IMR-90 (cell line): ENCODE measurements around the gene EPAS1. TPM values are rescaled to one million over a fixed set of nuclear protein-coding genes. Genes with fewer than 3 reads are reported as not detected.

ENCODE experiments used
- ATAC-seq: fragments of 200-7000 bp; cut with Tn5 transposase; 2 replicates; pipeline ENCODE4 v1.9.1; 2020; ENCODE audit warnings: low read depth, mild to moderate bottlenecking, moderate library complexity
- BruUV-seq: library from RNA; stranded (reverse); fragments of 400-500 nt; replicated peaks from 2 replicates; lab custom pipeline; 2021; lab: Mats Ljungman, UMichigan
- CTCF ChIA-PET: fragments of 300-600 bp; formaldehyde crosslinking; extraction: SDS; loops from one replicate; lab custom pipeline; 2021; ENCODE audit warnings: antibody characterized with exemption; lab: Yijun Ruan, JAX
- POLR2A ChIA-PET: fragments of 300-600 bp; sonication (Branson Sonifier 250); formaldehyde crosslinking; loops from one replicate; lab custom pipeline; 2022; ENCODE audit warnings: antibody characterized with exemption; ENCODE audit not compliant: unreplicated experiment; lab: Charles Lee
- DNase-seq: peaks from one replicate; pipeline ENCODE4 v3.0.0; 2013
- H2AFZ ChIP-seq: replicated peaks from 2 replicates; pipeline ENCODE3; 2013; ENCODE audit warnings: low read length, mild to moderate bottlenecking; ENCODE audit not compliant: poor library complexity
- H2AK5ac ChIP-seq: 2 replicates; pipeline ENCODE4 v1.6.1; 2013; ENCODE audit warnings: low read depth, low read length, inconsistent platforms
- H2AK9ac ChIP-seq: replicated peaks from 2 replicates; pipeline ENCODE3; 2013; ENCODE audit warnings: mild to moderate bottlenecking, low read depth, low read length, moderate library complexity; ENCODE audit not compliant: poor library complexity
- H2BK120ac ChIP-seq: 2 replicates; pipeline ENCODE4 v1.6.1; 2013; ENCODE audit warnings: low read depth, low read length, inconsistent platforms
- H2BK15ac ChIP-seq: 3 replicates; pipeline ENCODE4 v1.6.1; 2013; ENCODE audit warnings: low read depth, low read length, inconsistent platforms
- H2BK20ac ChIP-seq: 2 replicates; pipeline ENCODE4 v1.6.1; 2013; ENCODE audit warnings: low read depth, mild to moderate bottlenecking, inconsistent platforms, low read length, moderate library complexity
- H2BK5ac ChIP-seq: 2 replicates; pipeline ENCODE4 v1.6.1; 2013; ENCODE audit warnings: mild to moderate bottlenecking, low read depth, low read length, inconsistent platforms; ENCODE audit not compliant: poor library complexity, severe bottlenecking
- H3K14ac ChIP-seq: replicated peaks from 2 replicates; pipeline ENCODE4 v1.6.1; 2013; ENCODE audit warnings: low read depth, low read length, inconsistent platforms
- H3K18ac ChIP-seq: 2 replicates; pipeline ENCODE4 v1.6.1; 2013; ENCODE audit warnings: low read depth, low read length, control low read depth
- H3K23ac ChIP-seq: 2 replicates; pipeline ENCODE4 v1.6.1; 2013; ENCODE audit warnings: low read depth, low read length, inconsistent platforms
- H3K27ac ChIP-seq: 2 replicates; pipeline ENCODE4 v1.5.1; 2013; ENCODE audit warnings: mild to moderate bottlenecking, control low read depth, low read length; ENCODE audit not compliant: insufficient read depth
- H3K27me3 ChIP-seq: 2 replicates; pipeline ENCODE4 v1.6.1; 2013; ENCODE audit warnings: low read length; ENCODE audit not compliant: control insufficient read depth, insufficient read depth
- H3K36me3 ChIP-seq: 2 replicates; pipeline ENCODE4 v1.6.1; 2013; ENCODE audit warnings: low read length, mixed read lengths; ENCODE audit not compliant: control insufficient read depth, insufficient read depth
- H3K4ac ChIP-seq: 2 replicates; pipeline ENCODE4 v1.6.1; 2013; ENCODE audit warnings: low read depth, low read length, inconsistent platforms
- H3K4me1 ChIP-seq: 2 replicates; pipeline ENCODE4 v1.6.1; 2013; ENCODE audit warnings: low read length, mixed read lengths; ENCODE audit not compliant: control insufficient read depth, insufficient read depth
- H3K4me2 ChIP-seq: 2 replicates; pipeline ENCODE4 v1.6.1; 2013; ENCODE audit warnings: low read depth, mild to moderate bottlenecking, control low read depth, low read length, moderate library complexity
- H3K4me3 ChIP-seq: 2 replicates; pipeline ENCODE4 v1.5.1; 2013; ENCODE audit warnings: low read depth, mild to moderate bottlenecking, control low read depth, low read length, moderate library complexity; ENCODE audit not compliant: insufficient read depth
- H3K56ac ChIP-seq: 2 replicates; pipeline ENCODE4 v1.6.1; 2013; ENCODE audit warnings: low read length, inconsistent platforms; ENCODE audit not compliant: insufficient read depth; ENCODE audit errors: extremely low read depth
- H3K79me1 ChIP-seq, 2 experiments: 2 replicates each; pipeline ENCODE4 v1.6.1; 2013; ENCODE audit warnings: low read length in 2 of 2, inconsistent platforms in 1 of 2, low read depth in 1 of 2
- H3K9ac ChIP-seq: 2 replicates; pipeline ENCODE4 v1.6.1; 2013; ENCODE audit warnings: low read depth, low read length, control low read depth
- H3K9me1 ChIP-seq: 2 replicates; pipeline ENCODE4 v1.6.1; 2013; ENCODE audit warnings: low read length, inconsistent platforms; ENCODE audit not compliant: insufficient read depth
- H3K9me3 ChIP-seq: 2 replicates; pipeline ENCODE4 v1.6.1; 2013; ENCODE audit warnings: low read length; ENCODE audit not compliant: control insufficient read depth, insufficient read depth
- H4K20me1 ChIP-seq: 2 replicates; pipeline ENCODE4 v1.6.1; 2013; ENCODE audit warnings: low read length, inconsistent platforms; ENCODE audit not compliant: insufficient read depth
- H4K5ac ChIP-seq: 2 replicates; pipeline ENCODE4 v1.6.1; 2013; ENCODE audit warnings: mild to moderate bottlenecking, low read depth, low read length, control low read depth
- H4K8ac ChIP-seq, 2 experiments: 2 replicates each; pipeline ENCODE4 v1.6.1; 2013; ENCODE audit warnings: low read depth in 2 of 2, low read length in 2 of 2, control low read depth in 1 of 2, inconsistent platforms in 1 of 2
- H4K91ac ChIP-seq: 2 replicates; pipeline ENCODE4 v1.6.1; 2013; ENCODE audit warnings: low read depth, low read length, inconsistent platforms; ENCODE audit not compliant: insufficient read depth
- CEBPB ChIP-seq: IDR thresholded peaks from 2 replicates; pipeline ENCODE4 v1.6.1; 2012; ENCODE audit warnings: low read depth, low read length, improper control_type of control experiment
- CTCF ChIP-seq: conservative IDR thresholded peaks from 2 replicates; pipeline ENCODE4 v1.5.1; 2012; ENCODE audit warnings: mild to moderate bottlenecking, low read depth, low read length, improper control_type of control experiment
- FOS ChIP-seq: fragments of 150-350 bp; IDR thresholded peaks from 2 replicates; pipeline ENCODE4 v1.6.1; 2016; ENCODE audit warnings: low read depth, low read length
- MAFK ChIP-seq: IDR thresholded peaks from 2 replicates; pipeline ENCODE4 v1.6.1; 2012; ENCODE audit warnings: low read depth, low read length, improper control_type of control experiment
- MAZ ChIP-seq: IDR thresholded peaks from 2 replicates; pipeline ENCODE4 v1.6.1; 2012; ENCODE audit warnings: low read depth, mild to moderate bottlenecking, low read length, improper control_type of control experiment, moderate library complexity, borderline replicate concordance
- POLR2A ChIP-seq: IDR thresholded peaks from 2 replicates; pipeline ENCODE4 v1.6.1; 2012; ENCODE audit warnings: mild to moderate bottlenecking, low read depth, low read length
- RAD21 ChIP-seq: IDR thresholded peaks from 2 replicates; pipeline ENCODE4 v1.6.1; 2012; ENCODE audit warnings: low read length, improper control_type of control experiment
- SMC3 ChIP-seq: fragments of 150-350 bp; IDR thresholded peaks from 2 replicates; pipeline ENCODE4 v1.6.1; 2016; ENCODE audit warnings: low read depth, mild to moderate bottlenecking, antibody characterized with exemption, low read length, moderate library complexity
- WGBS, 2 experiments: methylation state at CpG; one replicate each; pipeline versions ENCODE4 v1.1.5 to v1.1.7; 2013; ENCODE audit warnings: missing lambda C conversion rate in 2 of 2; ENCODE audit not compliant: insufficient read length in 1 of 2; ENCODE audit errors: extremely low coverage in 2 of 2; 5-methylcytosine and 5-hydroxymethylcytosine counted together
- dilution Hi-C: fragments of 300-500 bp; cut with HindIII; formaldehyde crosslinking; loops from one replicate; pipeline ENCODE4 v1.14.3; 2018; ENCODE audit warnings: low sequenced_read_pairs; ENCODE audit not compliant: unreplicated experiment
- in situ Hi-C: fragments of 300-500 bp; cut with MboI; formaldehyde crosslinking; loops from 3 replicates; pipeline ENCODE4 v1.14.3; 2019; ENCODE audit warnings: low sequenced_read_pairs, inconsistent platforms, mixed read lengths
- intact Hi-C: fragments of 100-400 bp; cut with micrococcal nuclease; formaldehyde crosslinking; loops from 2 replicates; pipeline ENCODE4 v1.10.0; 2022
- polyA plus RNA-seq, 3 experiments: library from polyadenylated mRNA; depleted of rRNA; stranded (reverse); fragments of >200 nt; gene quantifications; 2 replicates each; pipeline ENCODE4 v1.2.3, GENCODE V29; 2012; ENCODE audit warnings: low replicate concordance in 1 of 3
- total RNA-seq: library from RNA; depleted of rRNA; stranded (reverse); fragments of >200 nt; gene quantifications from 2 replicates; pipeline ENCODE4 v1.2.3, GENCODE V29; 2012
- TF ChIP-seq, protein P1 (sequence below): fragments of 150-350 bp; IDR thresholded peaks from 2 replicates; pipeline ENCODE4 v1.6.1; 2017; ENCODE audit warnings: mild to moderate bottlenecking, antibody characterized with exemption, low read length, low read depth

The EPAS1 gene
- total and polyA plus RNA-seq, 2 of the 4 experiments (the other 2 are of a cell fraction) = 40.7 to 120 TPM

DNA sequence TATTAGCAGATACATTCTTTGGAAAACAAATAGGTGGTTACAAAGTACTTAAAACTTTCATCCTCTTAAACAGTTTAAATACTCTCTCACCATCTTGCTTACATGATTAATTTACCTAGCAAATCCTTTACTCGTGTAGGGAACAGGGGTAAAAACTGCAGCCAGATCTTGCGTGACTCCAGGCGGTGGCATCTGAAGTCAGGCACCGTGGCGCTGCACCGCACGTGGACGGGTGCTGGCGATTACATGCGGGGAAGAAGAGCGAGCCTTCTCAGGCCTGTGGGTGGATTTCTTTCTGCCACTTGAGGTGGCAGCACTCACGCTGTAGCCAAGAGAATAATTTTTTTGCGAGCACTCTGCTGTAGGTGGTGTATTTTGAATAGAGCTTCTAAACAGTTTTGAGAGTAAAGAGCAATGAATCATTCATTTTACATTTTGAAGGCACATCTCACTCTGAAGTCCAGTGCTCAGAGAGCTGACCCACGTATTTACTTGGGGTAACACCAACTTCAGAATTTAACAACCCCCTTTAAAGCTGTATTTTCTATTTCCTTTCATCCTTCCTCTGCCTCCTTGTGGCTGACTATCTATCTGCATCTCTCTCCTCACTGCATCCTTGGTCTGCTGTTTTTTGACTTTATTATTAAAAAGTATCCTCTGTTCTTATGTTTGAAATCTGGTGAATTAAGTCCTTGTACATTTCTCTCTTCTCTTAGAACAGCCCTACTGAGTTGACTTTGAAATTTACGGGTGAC is 68.9 kb downstream of the EPAS1 start:
- no TSS peak for BruUV-seq
- DNase-seq (peak; percentile 27), ATAC-seq (peak; percentile 5; the same call in 1 of the 2 replicates)
- Histone ChIP-seq H4K91ac (no peak overlapping the region), H3K27ac (no peak overlapping the region; the same call in 1 of the 2 replicates), H3K36me3 (peaks cover 57% of the 10 kb centered on the region), H3K79me1 (peaks cover 25 to 80% of the 10 kb centered on the region in 2 experiments), H3K9me1 (peaks cover 26% of the 10 kb centered on the region), H3K14ac (no peak overlapping the region), H2AK9ac (no peak overlapping the region), H2BK120ac (no peak overlapping the region), H3K4me3 (no peak overlapping the region), H3K4ac (no peak overlapping the region), H2AFZ (no peak overlapping the region), H4K8ac (no peak overlapping the region), H2BK20ac (no peak overlapping the region), H2BK15ac (no peak overlapping the region), H2AK5ac (no peak overlapping the region), H3K23ac (no peak overlapping the region), H3K9ac (no peak overlapping the region), H4K5ac (no peak overlapping the region), H3K4me2 (no peak overlapping the region), H2BK5ac (no peak overlapping the region), H3K4me1 (peaks cover 19% of the 10 kb centered on the region), H3K18ac (no peak overlapping the region), H3K9me3 (no peaks in the 10 kb centered on the region), H3K56ac (no peak overlapping the region), H3K27me3 (no peaks in the 10 kb centered on the region), H4K20me1 (peaks cover 17% of the 10 kb centered on the region; the same call in 1 of the 2 replicates)
- dilution Hi-C loops (no loop called here), intact Hi-C loops (loop anchor here (1.0 to 2.0 kb wide), 5 partner anchors 69 to 373 kb away; partner anchors contain the start of gene EPAS1), in situ Hi-C loops (loop anchor here (25.0 kb wide), 1 partner anchor 354 kb away; no protein-coding TSS in a partner anchor)
- ChIA-PET CTCF (interaction anchor here (0.7 to 1.4 kb wide), 5 partner anchors 29 to 373 kb away, joined by 3 to 7 read pairs (median 3); no protein-coding TSS in a partner anchor), POLR2A (no interaction called here)
- WGBS, 2 experiments = 86% methylated on average over 10 of the region's 15 CpGs; no CpG with 5 or more reads in 1 of the 2 experiments
- TF ChIP-seq FOS (no peak), MAZ (no peak), CTCF (peak; percentile 59), RAD21 (peak; percentile 67), CEBPB (no peak), SMC3 (peak; percentile 77), MAFK (no peak), POLR2A (no peak)
- TF ChIP-seq, protein P1, sequence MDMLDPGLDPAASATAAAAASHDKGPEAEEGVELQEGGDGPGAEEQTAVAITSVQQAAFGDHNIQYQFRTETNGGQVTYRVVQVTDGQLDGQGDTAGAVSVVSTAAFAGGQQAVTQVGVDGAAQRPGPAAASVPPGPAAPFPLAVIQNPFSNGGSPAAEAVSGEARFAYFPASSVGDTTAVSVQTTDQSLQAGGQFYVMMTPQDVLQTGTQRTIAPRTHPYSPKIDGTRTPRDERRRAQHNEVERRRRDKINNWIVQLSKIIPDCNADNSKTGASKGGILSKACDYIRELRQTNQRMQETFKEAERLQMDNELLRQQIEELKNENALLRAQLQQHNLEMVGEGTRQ = no peak
